GM10248 (cell line): Measurements from ENCODE around the gene APOBEC3C.

Experiments used
- CTCF ChIA-PET: fragments of 300-600 bp; sonication (Branson Sonifier 250); formaldehyde crosslinking; extraction: SDS; loops from one replicate; lab custom pipeline; 2021; ENCODE audit warnings: antibody characterized with exemption; lab: Yijun Ruan, JAX
- POLR2A ChIA-PET: fragments of 350-650 bp; sonication (Branson Sonifier 250); formaldehyde crosslinking; extraction: SDS; loops from one replicate; lab custom pipeline; 2020; ENCODE audit warnings: antibody characterized with exemption; lab: Yijun Ruan, JAX
- DNase-seq: peaks from one replicate; pipeline ENCODE4 v3.0.0; 2012; ENCODE audit errors: extremely low spot score
- CTCF ChIP-seq: IDR thresholded peaks from 2 replicates; pipeline ENCODE4 v1.5.1; 2012; ENCODE audit warnings: mild to moderate bottlenecking, low read depth; ENCODE audit errors: extremely low read depth, missing control alignments, control extremely low read depth

Gene APOBEC3C

GRCh38 chr22:39013942-39014722 is at the start of gene APOBEC3C:
APOBEC3C (plus strand) TSS chr22:39014257; CDS start chr22:39014363, 106 bp downstream.
- ChIA-PET CTCF (interaction anchor here (1.1 to 4.7 kb wide), 4 partner anchors 11 to 135 kb away, joined by 3 to 15 read pairs (median 4); no protein-coding TSS in a partner anchor), POLR2A (interaction anchor here (0.6 kb wide), 1 partner anchor 136 kb away, joined by 3 read pairs; no protein-coding TSS in a partner anchor)
- DNase-seq: peak; percentile 88
- TF ChIP-seq CTCF: peak; percentile 44

- CTCF ChIA-PET: no interaction called here
These were observed 49.8 kb upstream of the APOBEC3C start for GRCh38 chr22:38964306-38964705.

DNA sequence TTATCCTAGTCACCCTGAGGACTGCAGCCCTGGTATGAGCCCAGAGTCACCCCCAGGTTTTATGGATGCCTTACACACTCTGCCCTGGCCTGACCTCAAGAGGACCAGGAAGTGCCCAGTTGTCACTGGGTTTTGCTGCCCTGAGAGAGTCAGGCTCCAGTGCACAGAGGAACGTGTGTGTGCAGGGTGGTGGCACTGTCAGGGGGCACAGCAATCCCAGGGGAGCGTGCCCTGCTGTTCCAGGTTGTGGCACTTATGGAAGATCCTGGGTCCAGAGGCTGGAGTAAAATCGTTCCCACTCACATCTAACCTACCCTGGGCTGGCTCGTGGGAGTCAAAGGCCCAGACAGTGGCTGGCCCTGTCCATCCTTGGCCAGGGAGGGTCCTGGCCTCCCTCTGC is 49.1 kb upstream of the APOBEC3C start:
- DNase-seq: no peak
- ChIA-PET CTCF (no interaction called here), POLR2A (no interaction called here)
- TF ChIP-seq CTCF: no peak

More at GRCh38 chr22:38964306-38964705, 49.8 kb upstream of the APOBEC3C start:
- POLR2A ChIA-PET: no interaction called here
- no peak for TF ChIP-seq CTCF
- no peak for DNase-seq

GRCh38 chr22:38965614-38966379 is 48.3 kb upstream of the APOBEC3C start:
- TF ChIP-seq CTCF: peak; percentile 7
- ChIA-PET POLR2A (no interaction called here), CTCF (interaction anchor here (0.8 to 1.5 kb wide), 4 partner anchors 9 to 96 kb away, joined by 3 to 4 read pairs (median 4); partner anchors contain the start of gene APOBEC3B)
- DNase-seq: no peak

DNA sequence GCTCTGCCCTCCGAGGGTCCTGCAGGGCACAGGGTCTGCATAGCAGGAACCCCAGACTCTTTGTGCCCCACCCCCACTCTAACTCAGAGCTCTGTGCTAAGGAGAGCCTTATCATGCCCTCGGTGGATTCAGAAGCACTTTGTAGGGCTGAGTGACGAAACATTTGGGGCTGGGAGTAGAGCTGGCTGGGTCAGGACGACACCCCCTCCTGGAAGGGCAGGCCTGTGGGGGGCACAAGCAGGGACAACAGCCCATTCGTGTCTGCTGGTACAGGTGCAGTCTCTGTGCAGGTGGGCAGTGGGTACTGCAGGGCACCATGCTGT is 47.7 kb upstream of the APOBEC3C start:
- DNase-seq: no peak
- no peak for TF ChIP-seq CTCF
- CTCF ChIA-PET: interaction anchor here (0.8 to 1.5 kb wide), 4 partner anchors 9 to 97 kb away, joined by 3 to 4 read pairs (median 4); partner anchors contain the start of gene APOBEC3B
- POLR2A ChIA-PET: no interaction called here

DNA sequence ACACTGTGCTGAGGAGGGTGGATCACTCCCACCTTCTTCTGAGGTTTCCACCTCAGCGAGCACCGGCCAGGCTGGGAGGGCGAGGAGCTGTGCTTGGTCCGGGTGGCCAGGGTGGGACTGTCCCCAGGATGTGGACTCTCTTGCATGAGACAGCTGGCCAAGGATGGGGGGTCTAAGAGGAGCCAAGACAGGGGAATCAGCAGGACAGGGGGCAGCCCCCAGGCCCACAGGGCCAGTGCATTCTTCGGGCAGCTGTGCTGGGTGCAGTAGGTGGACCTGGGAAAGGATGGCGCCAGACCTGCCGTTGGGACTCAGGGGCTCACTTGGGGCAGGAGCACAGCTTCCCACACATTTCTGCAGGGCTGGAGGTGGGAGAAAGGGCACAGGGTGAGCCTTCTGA is 47.1 kb upstream of the APOBEC3C start:
- no peak for DNase-seq
- POLR2A ChIA-PET: no interaction called here
- CTCF ChIA-PET: interaction anchor here (1.0 to 1.5 kb wide), 3 partner anchors 15 to 97 kb away, joined by 3 to 4 read pairs (median 4); partner anchors contain the start of gene APOBEC3B
- no peak for TF ChIP-seq CTCF
